SKM-1 (cell line): Measurements from ENCODE around the gene TP73.
A peak's percentile ranks its signal among the peaks of the same experiment; 100 is the strongest.

Experiments used
- DNase-seq: peaks from one replicate; lab custom pipeline; 2025; ENCODE audit not compliant: unreplicated experiment; lab: John Stamatoyannopoulos, UW

The TP73 gene

DNA sequence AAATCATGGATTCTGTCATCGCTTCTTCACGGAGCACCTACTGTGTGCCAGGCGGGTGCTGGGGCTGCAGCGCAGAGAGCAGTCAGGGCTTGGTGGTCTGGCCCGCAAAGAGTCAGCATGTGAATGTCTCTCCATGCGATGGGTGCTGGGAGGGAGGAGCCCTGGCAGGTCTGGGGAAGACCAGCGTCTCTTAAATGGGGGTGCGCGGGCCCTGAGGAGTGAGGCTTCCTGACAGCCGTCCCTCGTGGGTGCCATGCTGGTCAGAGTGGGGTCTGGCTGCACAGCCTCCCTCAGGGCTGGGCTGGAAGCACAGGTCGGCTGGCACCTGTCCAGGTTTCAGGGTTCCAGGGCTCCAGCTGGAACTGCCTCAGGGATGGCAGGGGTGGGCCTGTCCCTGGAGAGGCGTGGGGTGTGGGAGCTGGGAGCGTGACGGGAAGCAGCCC lies 18.5 kb downstream of the TP73 start:
- no peak for DNase-seq

DNA sequence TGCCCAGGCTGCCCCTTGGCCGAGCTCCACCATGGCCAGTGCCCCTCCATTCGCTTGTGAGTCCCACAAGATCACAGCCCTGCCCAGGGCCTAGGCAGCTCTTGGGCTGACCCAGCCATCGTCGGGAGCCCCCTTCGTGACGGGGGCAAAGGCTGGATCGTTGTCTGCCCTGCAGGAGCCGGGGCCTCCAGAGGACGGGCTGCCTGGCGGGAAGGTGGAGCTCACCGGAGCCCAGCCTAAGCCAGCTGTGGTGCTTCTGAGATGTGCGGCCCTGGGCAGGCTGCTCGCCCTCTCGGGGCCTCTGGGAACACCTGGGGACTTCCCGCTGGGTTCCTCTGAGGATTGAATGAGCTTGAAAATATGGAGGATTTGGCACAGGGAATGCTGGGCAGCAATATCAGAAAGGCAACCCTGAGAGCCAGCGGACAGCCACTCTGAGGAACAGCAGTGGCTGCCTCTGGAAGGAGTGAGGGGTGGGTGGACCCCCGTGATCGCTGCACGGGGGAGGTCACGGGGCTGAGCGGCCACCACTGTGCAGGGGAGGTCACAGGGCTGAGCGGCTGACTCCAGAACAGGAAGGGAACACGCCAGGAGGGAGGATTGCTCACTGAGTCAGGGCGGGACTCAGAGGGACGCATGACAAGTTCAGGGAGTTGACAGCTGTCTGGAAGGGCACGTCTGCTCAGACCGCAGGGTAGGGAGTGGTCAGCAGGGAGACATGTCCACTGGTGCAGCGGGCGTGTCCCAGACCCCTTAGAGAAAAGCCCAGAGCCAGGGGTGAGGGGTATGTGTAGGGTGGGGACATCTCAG lies 19.3 kb downstream of the TP73 start:
- DNase-seq: no peak

DNA sequence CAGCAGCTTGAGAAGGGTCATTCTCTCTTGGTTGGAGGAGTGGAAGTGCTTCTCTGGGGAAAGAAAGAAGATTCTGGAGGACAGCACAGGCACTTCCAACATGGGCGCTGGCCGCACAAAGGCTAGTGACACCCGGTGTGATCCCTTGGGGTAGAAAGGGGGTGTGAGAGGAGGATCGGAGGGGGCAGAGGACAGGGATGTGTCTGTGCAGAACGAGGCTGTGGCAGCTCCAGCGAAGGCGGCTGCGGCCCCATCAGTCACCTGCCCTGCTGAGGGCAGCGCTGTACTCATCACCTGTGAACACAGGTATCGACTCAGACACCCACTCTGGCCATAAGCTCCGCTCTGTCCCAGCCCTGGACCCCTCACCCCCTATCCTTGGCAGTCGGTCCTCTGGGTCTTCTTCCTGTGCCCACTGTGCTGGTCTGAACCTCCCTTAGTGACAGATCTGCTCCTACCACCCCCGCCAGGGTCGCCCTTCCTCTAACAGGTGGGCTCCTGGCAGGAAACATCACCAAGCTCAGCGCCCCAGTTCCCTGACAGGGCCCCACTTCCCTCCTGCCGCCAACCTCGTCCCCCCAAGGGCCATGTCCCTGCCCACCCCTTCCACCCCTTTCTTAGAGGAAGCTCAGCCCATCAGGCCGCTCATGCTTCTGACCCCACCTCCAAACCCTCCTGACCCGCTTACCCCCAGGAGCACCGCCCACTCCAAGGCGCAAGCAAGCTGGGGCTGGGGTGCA lies 20.1 kb downstream of the TP73 start:
- DNase-seq: no peak

DNA sequence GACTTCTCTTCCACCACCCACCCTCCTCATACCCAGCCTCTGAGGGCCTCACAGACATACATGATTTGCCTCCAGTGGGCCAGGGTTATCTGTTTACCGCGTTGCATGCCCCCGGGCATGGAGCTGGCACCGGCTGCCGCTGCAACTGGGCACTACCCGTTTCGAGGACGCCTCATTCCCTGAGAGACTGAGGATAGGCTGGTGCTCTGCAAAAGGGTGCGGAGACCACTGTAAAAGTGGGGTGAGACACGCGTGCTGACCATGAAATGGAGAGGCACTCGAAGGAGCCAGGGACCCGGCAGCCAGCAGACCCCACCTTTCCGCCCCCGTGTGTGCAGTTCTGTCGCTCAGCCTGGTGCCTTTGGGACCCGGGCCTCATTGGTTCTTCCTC lies 20.6 kb downstream of the TP73 start:
- no peak for DNase-seq

DNA sequence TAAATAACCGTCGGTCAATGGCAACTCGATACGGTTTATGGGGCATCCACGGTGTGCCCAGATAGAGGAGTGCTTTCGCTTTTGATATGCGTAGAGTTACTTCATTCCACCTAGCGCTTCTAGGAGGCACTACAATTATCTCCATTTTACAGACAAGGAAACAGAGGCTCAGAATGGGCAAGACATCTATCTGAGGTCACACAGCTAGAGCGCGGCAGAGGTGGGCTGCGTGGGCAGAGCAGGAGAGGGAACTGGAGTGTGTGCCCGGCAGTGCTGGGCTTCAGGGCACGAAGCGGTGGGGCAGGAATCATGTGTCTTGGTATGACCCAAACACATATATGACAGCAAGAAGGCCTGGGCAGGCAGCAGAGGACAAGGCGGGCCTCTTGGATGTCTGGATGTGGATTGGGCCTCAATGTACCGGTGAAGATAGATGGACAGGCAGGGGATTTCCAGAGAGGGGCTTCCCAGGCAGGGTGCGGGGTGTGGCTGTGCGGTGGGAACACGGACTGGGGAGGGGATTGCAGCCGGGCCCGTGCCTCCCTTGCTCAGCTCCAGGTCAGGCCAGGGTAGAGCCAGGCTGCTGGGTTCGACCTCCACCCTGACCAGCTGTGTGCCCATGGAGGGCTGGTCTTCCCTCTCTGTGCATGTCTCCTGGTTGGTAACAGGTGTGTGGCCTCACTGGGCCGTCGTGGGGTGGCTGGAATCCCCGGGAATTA lies 21.2 kb downstream of the TP73 start:
- DNase-seq: no peak

DNA sequence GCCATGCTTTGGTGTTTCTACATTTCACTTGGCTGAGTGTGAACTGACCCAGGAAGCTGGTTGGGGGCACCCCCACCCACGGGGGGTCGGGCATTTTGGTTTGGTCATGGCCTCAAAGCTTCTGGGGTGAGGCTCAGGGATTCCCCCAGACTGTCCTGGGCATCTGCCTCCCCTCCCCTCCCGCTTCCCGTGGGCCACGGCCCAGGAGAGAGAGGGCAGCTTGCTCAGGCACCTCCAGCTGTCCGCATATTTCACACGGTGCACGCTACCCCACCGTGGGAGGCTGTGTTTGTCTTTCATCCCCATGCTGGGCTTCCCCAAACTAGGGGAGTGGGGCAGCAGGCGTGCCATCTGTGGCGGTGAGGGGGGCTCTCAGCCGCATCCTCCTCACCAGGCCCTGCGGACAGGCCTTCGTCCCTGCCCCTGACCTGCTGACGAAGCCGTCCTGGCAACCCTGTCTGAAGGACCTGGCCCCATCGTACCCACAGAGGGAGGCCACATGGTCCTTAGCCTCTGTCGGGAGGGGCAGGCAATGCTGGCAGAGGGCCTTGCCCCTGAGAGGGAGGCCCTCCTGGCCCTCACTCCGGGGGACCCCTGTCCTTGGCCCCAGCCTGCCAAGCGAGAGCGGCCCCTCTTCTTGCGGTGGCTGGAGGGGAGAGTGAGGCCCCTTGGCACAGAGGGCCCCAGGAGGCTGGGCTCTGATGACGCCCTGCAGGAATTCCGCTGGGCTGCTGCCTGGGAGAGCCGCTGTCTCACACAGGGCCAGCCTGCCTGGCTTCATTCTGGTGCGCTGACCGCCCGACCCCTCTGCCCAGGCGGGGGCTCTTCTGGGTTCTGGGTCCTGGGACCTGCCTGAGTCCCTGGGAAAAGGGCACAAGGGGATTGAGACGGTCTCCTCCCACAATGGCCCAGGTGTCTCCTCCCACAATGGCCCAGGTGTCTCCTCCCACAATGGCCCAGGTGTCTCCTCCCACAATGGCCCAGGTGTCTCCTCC lies 22.1 kb downstream of the TP73 start:
- DNase-seq: no peak

DNA sequence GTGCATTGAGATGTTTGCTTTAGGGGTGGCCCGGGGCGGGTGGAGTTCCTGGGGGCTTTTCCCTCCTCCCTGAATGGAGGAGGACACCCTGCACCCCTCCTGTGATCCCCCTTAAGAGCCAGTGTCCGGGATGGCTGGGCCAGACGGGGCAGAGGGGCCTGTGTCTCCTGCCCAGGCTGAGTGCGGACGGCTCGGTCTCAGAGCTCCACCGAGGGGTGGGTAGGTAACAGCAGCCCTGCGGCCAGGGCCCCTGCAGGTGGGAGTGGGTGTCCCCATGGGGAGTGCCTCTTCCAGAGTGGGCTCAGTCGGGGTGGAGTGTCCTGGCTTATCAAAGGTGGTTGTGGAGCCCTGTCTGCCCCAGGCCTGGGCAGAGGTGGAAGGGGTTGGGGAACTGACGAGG lies 23.1 kb downstream of the TP73 start:
- no peak for DNase-seq

DNA sequence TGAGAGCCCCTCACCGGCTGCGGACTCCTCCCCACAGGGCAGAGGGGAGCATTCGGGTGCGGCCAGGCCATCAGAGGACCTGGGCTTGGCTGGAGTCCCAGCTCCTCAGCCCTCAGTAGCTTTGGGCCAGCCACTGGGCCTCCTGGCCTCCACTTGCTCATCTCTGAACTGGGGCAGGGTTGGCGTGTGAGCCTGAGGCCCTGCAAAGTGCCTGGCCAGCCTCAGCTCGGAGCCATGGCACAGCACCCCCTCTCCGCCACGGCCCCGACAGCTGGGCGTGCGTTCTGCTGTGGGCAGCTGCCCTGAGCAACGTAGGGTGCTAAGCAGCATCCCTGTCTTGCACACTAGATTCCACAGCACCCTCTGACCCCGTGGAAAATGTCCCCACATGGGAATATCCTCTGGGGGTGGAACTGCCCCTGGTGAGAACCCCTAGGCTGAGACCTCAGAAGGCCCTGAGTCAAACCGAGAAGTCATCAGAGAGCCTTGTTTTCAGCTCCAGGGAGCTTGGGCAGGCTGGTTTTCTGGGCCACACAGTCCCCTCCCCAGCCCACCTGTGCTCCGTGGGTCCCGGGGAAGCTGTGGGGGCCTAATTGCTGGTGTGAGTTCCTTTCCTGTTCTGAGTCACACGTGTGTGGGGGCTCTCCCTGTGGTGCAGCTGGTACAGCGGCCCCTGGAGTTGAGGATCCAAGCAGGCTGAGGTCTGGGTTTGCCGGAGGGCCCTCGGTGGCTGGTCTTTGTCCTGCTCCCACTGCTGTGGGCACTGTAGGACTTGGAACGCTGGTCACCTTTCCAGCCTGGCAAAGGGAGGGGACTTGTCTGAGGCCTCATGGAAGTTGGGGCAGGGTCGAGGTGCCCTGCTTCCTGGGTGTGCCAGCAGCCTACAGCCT lies 24.5 kb downstream of the TP73 start:
- no peak for DNase-seq

DNA sequence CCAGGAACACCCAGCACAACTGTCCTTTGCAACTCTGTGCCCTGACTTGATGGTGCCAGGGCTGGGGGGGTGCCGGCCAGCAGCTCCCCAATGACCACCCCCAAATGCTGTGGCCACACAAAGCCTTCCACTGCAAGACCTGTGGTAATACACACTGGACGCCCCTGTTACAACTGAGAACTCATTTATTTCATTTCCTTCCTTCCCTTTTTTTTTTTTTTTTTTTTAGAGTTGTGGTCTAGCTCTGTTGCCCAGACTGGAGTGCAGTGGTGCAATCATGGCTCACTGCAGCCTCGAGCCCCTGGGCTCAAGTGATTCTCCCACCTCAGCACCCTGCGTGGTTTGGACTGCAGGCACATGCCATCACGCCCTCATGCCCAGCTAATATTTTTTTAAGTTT lies 25.2 kb downstream of the TP73 start:
- DNase-seq: peak; percentile 38

DNA sequence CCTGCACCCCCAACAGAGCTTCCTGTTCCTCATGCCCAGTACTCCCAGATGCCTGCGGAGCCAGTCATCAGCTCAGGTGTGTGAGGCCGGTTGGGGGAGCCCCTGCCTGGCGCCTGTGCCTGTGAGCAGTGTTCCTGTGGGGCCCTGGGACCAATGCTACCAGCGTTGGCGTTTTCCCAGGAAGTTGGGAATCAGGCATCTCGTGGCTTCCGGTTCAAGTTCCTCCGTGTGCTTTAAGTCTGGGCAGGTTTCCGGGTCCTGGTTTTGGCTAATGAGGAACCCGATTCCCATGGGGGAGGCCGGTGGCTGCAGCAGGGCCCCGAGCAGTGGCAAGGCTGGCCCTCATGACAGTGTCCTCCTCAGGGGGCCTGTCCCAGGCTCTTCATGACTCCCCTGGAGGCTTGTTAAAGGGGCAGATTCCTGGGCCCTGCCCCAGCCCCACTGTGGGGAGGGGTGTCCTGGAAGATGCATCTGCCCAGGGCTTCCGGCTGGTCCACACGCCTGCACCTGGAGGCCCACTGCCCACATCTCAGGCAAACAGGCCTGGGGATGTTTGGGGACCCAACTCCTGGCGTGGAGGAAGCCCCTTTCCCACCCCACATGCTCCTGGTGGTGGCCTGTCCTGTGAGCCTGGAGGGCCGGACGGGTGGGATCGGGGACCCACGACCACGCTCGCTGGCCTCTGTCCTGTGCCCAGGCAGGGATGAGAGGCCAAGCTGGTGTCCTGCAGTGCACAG lies 26.2 kb downstream of the TP73 start:
- peak; percentile 27 for DNase-seq

DNA sequence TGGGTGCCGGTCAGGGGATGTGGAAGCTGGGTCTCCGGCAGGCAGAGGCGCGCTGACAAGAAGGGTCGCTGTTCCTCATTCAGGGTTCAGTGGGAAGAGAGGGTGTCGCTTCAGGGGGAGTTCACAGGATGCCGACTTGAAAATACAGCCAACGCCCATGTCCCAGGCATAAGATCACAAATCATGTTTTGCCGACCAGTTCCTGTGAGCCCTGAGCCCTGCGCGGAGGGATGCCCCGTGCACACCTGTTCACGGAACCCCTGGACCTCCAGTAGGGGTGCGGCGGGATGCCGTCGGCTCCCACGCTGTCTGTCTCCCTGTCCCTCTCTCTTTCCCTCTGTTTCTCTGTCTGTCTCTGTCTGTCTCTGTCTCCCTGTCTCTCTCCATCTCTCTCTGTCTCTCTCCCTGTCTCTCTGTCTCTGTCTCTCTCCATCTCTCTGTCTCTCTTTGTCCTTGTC lies 26.8 kb downstream of the TP73 start:
- peak; percentile 23 for DNase-seq

DNA sequence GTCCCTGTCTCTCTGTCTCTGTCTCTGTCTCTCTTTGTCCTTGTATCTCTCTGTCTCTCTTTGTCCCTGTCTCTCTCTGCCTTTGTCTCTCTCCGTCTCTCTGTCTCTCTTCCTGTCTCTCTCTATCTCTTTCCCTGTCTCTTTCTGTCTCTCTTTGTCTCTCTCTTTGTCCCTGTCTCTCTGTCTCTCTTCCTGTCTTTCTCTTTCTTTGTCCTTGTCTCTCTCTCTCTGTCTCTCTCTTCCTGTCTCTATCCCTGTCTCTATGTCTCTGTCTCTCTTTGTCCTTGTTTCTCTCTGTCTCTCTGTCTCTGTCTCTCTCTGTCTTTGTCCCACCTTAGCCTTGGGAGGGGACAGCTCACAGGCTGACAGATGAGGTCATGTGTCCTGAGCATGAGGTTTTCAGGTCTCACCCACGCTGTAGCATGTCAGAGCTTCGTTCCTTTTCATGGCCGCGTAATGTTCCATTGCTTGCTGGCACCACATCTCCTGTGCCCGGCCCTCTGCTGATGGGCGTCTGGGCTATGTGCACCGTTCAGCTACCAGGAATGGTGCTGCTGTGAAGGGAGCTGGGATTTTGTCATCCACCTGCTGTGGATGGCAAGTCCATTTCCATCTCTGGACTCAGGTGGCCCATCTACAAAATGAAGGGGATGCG lies 27.6 kb downstream of the TP73 start:
- no peak for DNase-seq

DNA sequence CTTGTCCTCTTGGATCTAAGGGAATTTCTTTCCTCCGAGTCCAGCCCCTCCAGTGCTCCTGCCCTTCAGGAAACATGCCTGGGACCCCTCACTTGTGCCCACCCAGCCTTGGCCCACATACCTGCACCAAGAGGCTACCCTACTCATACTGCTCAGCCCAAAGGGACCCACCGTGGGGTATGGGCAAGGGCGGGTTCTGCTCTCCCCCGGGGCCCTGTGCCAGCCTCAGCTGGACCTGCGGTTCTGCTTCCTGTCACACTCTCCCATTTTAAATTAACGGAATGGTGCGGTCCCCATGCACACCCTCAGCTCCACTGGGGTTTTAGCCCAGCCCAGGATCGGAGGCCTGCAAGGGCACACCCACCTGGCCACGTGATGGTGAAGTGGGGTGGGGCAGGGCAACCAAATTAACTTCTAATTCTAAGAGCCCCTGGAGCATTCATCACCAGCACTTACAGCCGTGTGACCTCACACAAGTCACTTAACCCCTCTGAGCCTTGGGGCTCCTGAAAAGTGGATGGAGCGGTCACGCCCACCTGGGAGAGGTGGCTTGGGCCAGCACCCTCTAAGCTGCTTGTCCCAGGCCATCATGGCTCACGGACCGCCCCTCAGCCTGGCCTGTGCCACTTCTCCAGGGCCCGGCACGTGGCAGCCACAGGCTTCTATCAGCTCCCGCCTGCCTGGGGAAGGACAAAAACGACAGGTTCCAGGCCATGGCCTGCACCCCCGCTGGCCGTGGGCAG lies 28.3 kb downstream of the TP73 start:
- DNase-seq: no peak

DNA sequence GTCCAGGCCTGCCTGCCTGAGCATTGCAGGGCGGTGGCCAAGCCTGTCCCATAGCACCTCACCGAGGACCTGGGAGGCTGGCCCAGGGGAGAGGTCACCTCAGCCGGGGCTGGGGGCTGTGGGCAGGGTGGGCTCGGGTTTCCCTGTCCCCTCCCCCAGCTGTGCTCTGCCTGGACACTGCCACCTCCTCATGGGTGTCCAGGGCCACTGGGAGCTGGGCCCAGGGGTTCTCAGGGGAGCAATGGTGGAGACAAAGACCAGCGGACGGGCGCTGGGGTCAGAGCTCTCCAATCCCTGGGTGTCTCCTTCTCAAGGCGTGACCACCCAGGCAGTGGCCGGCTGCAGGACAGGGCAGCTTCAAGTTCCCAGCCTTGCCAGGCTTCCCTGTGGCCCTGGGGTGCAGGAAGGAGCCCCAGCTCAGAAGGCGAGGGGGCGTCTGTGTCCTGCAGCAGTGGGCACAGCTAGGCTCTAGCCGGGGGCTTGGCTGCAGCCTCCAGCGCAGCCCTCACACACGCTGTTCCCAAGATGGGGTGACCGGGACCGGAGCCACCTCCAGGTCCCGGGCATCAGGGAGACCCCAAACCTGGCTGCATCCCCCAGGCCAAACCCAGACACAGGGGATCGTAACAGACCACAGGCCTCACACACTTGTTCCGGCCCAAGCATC lies 29.0 kb downstream of the TP73 start:
- DNase-seq: no peak

DNA sequence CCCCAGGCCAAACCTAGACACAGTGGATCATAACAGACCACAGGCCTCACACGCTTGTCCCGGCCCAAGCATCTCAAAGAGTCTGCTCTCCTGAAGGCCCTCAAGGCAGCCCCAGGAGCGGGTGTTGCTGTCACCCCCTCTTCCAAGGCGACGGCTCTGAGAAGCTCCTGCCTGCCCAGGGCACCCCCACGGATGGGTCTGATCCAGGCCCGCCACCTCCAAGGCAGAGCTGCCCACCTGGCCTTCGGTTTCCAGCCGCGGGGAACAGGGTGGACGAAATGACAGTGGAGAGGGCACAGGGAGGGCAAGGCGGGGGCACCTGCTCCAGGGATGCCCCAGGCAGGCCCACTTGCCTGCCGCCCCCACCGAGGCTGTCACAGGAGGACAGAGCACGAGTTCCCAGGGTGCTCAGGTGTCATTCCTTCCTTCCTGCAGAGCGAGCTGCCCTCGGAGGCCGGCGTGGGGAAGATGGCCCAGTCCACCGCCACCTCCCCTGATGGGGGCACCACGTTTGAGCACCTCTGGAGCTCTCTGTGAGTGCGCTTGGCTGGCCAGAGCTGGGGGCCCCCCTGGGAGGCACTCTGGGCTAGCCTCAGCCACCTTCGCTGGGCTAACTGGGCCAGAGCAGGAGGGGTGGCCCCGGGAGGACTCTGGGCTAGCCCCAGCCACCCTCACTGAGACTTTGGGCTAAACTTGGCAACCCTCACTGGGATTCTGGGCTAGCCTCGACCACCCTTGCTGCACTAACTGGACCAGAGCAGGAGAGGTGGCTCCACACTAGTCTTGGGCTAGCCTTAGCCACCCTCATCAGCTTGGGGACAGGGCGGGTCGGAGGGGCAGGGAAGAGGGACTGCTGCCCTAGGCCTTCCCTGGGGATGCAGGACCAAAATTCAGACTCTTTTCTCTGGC lies 29.8 kb downstream of the TP73 start:
- no peak for DNase-seq

DNA sequence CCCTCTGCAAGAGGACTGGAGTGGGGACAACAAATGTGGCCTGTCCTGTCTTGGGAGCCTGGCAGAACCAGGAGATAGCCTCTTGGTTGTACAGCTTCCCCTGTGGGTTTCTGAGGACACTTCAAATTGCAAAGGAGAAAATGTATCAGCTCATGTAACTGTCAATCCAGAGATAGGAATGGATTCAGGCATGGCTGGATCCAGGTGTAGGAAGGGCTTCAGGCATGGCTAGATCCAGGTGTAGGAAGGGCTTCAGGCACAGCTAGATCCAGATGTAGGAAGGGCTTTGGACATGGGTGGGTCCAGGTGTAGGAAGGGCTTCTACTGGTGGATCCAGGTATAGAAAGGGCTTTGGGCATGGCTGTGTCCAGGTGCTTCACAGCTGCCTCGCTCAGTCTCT lies 30.9 kb downstream of the TP73 start:
- DNase-seq: no peak
